ENCODE measurements around the gene ITGB6.

The ITGB6 gene

DNA sequence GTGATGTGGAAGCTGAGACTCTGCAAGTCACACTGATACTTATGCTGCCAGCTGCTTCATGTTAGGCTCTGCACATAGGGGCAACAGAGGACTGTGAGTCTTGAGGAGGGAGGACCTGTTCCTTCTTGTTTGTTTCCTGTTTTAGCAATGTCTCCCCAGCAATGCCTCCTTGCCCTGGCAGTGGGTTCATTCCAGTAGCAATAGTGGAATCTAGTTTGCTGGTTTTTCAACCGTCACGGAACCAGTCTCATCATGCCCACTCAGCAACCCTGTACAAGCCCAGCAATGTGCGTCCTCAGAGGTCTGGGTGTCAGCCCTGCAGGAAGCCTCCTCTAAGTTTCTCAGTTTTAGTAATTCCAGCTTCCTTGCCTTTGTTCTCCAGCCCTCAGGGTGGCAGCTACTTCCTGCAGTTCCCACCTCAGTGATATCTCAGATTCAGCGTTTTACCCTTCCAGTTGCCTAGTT is 20.5 kb upstream of the ITGB6 start:
- H3K27me3 ChIP-seq = no peaks in the 10 kb centered on the region
- no peak overlapping the region for H3K27ac ChIP-seq
- TF ChIP-seq, protein P1, sequence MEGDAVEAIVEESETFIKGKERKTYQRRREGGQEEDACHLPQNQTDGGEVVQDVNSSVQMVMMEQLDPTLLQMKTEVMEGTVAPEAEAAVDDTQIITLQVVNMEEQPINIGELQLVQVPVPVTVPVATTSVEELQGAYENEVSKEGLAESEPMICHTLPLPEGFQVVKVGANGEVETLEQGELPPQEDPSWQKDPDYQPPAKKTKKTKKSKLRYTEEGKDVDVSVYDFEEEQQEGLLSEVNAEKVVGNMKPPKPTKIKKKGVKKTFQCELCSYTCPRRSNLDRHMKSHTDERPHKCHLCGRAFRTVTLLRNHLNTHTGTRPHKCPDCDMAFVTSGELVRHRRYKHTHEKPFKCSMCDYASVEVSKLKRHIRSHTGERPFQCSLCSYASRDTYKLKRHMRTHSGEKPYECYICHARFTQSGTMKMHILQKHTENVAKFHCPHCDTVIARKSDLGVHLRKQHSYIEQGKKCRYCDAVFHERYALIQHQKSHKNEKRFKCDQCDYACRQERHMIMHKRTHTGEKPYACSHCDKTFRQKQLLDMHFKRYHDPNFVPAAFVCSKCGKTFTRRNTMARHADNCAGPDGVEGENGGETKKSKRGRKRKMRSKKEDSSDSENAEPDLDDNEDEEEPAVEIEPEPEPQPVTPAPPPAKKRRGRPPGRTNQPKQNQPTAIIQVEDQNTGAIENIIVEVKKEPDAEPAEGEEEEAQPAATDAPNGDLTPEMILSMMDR (IDR thresholded peaks at IDR 0.05) = no peak
- no peak overlapping the region for H3K4me3 ChIP-seq (ENCODE audit: low read depth in 1 of 2, low read length in 1 of 2)
- H3K9me3 ChIP-seq = no peaks in the 10 kb centered on the region
- H3K4me1 ChIP-seq (ENCODE audit: control insufficient read depth in 1 of 2, insufficient read depth in 1 of 2, low read depth in 1 of 2, low read length in 1 of 2) = no peaks in the 10 kb centered on the region
- no peaks in the 10 kb centered on the region for H3K36me3 ChIP-seq

GRCh38 chr2:160220026-160220425 is 20.0 kb upstream of the ITGB6 start:
- Histone ChIP-seq H3K27me3 (no peaks in the 10 kb centered on the region), H3K27ac (no peak overlapping the region), H3K36me3 (no peaks in the 10 kb centered on the region), H3K4me3 (ENCODE audit: low read depth in 1 of 2, low read length in 1 of 2) (no peak overlapping the region), H3K4me1 (ENCODE audit: control insufficient read depth in 1 of 2, insufficient read depth in 1 of 2, low read depth in 1 of 2, low read length in 1 of 2) (no peaks in the 10 kb centered on the region), H3K9me3 (no peaks in the 10 kb centered on the region)
- TF ChIP-seq, protein P1 (IDR thresholded peaks at IDR 0.05) = no peak

- Histone ChIP-seq H3K36me3 (no peaks in the 10 kb centered on the region), H3K4me3 (ENCODE audit: low read depth in 1 of 2, low read length in 1 of 2) (no peak overlapping the region), H3K4me1 (ENCODE audit: control insufficient read depth in 1 of 2, insufficient read depth in 1 of 2, low read depth in 1 of 2, low read length in 1 of 2) (no peaks in the 10 kb centered on the region), H3K27me3 (no peaks in the 10 kb centered on the region), H3K27ac (no peak overlapping the region), H3K9me3 (no peaks in the 10 kb centered on the region)
- TF ChIP-seq, protein P1 (IDR thresholded peaks at IDR 0.05) = no peak
These were observed 14.7 kb upstream of the ITGB6 start for GRCh38 chr2:160214461-160215445.

GRCh38 chr2:160213511-160213910 is 13.4 kb upstream of the ITGB6 start:
- TF ChIP-seq, protein P1 (IDR thresholded peaks at IDR 0.05) = no peak
- Histone ChIP-seq H3K27ac (no peak overlapping the region), H3K4me3 (ENCODE audit: low read depth in 1 of 2, low read length in 1 of 2) (no peak overlapping the region), H3K9me3 (no peaks in the 10 kb centered on the region), H3K4me1 (ENCODE audit: control insufficient read depth in 1 of 2, insufficient read depth in 1 of 2, low read depth in 1 of 2, low read length in 1 of 2) (no peaks in the 10 kb centered on the region), H3K27me3 (no peaks in the 10 kb centered on the region), H3K36me3 (no peaks in the 10 kb centered on the region)

DNA sequence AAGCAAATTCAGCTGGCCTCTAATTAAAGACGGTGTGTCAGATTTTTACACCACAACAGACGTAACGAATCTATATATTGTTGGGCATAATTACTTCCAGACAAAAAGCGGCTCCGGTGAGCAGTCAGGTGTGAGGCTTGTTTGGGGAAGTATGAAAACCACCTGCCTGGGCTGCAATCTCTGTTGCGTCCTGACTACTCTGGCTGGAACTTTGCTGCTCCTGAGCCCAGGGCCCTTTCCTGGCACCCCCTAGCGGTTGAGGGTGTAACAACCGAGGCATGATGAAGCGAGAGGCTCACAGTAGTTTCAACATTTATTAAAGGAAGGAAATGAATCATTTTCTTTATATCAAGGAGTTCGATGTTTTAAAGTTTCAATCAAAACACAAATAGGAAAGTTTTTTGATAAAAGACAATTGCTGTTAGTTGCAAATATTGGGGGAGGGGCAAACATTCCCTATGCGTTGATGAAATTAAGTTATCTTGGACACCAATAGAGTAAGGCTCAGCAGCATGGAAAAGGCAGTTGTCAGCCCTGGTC is 10.6 kb upstream of the ITGB6 start:
- TF ChIP-seq, protein P1 (IDR thresholded peaks at IDR 0.05) = peak; percentile 73
- Histone ChIP-seq H3K27me3 (no peaks in the 10 kb centered on the region), H3K4me1 (ENCODE audit: control insufficient read depth in 1 of 2, insufficient read depth in 1 of 2, low read depth in 1 of 2, low read length in 1 of 2) (no peaks in the 10 kb centered on the region), H3K36me3 (no peaks in the 10 kb centered on the region), H3K27ac (no peak overlapping the region), H3K4me3 (ENCODE audit: low read depth in 1 of 2, low read length in 1 of 2) (no peak overlapping the region), H3K9me3 (no peaks in the 10 kb centered on the region)

Data from neutrophil (primary cell).